Right renal cortex interstitium (tissue), 3 donors: ENCODE results near the gene GTPBP4. TPM values are rescaled to one million over a fixed set of nuclear protein-coding genes. Genes with fewer than 3 reads are reported as not detected.

Experiments
- DNase-seq, 3 donors: peaks; one replicate each; pipeline ENCODE4 v3.0.0-alpha.2; 2013; ENCODE audit warnings: low read depth in 3 of 3, low spot score in 2 of 3
- polyA plus RNA-seq, 3 donors: library from polyadenylated mRNA; unstranded; fragments of 120-200 nt; gene quantifications; one replicate each; pipeline ENCODE4 v1.2.1, GENCODE V29; 2013; ENCODE audit not compliant: insufficient read length in 3 of 3

GTPBP4 gene
- polyA plus RNA-seq, result 10 to 100 TPM; 63.8 to 74.2 (median 69.3) TPM

GRCh38 chr10:987870-988666, at the start of gene GTPBP4:
Gene GTPBP4, plus strand, starts transcription at chr10:988434. Its CDS starts 46 bp downstream, at chr10:988480.
- DNase-seq, result peak; percentile 91 to 96 (median 94)

- no peak for DNase-seq
Observed at GRCh38 chr10:938941-939678, 49.1 kb upstream of the GTPBP4 start.

GRCh38 chr10:943334-944033, 44.8 kb upstream of the GTPBP4 start:
- DNase-seq, result no peak

GRCh38 chr10:944034-944831, 44.0 kb upstream of the GTPBP4 start:
- DNase-seq, result no peak

- no peak for DNase-seq
Observed at GRCh38 chr10:945778-946177, 42.5 kb upstream of the GTPBP4 start.

- no peak for DNase-seq
Observed at GRCh38 chr10:947051-947450, 41.2 kb upstream of the GTPBP4 start.

GRCh38 chr10:947881-948280, 40.4 kb upstream of the GTPBP4 start:
- DNase-seq, result no peak

GRCh38 chr10:948347-948746, 39.9 kb upstream of the GTPBP4 start:
- no peak for DNase-seq

GRCh38 chr10:949446-949845, 38.8 kb upstream of the GTPBP4 start:
- no peak for DNase-seq

- DNase-seq, result no peak
Observed at GRCh38 chr10:953836-954235, 34.4 kb upstream of the GTPBP4 start.

GRCh38 chr10:954396-954795, 33.8 kb upstream of the GTPBP4 start:
- no peak for DNase-seq

- DNase-seq, result no peak
Observed at GRCh38 chr10:955127-955819, 33.0 kb upstream of the GTPBP4 start.

- no peak for DNase-seq
Observed at GRCh38 chr10:955820-956217, 32.4 kb upstream of the GTPBP4 start.

- DNase-seq, result no peak
Observed at GRCh38 chr10:958106-958505, 30.1 kb upstream of the GTPBP4 start.

- DNase-seq, result no peak
Observed at GRCh38 chr10:958856-959255, 29.4 kb upstream of the GTPBP4 start.

- DNase-seq, result no peak
Observed at GRCh38 chr10:962342-962741, 25.9 kb upstream of the GTPBP4 start.

- no peak for DNase-seq
Observed at GRCh38 chr10:963186-963585, 25.0 kb upstream of the GTPBP4 start.

- DNase-seq, result no peak
Observed at GRCh38 chr10:963655-964054, 24.6 kb upstream of the GTPBP4 start.

GRCh38 chr10:964321-964987, 23.8 kb upstream of the GTPBP4 start:
- no peak for DNase-seq
